Testis (tissue), 3 donors: Measurements from ENCODE around the gene ADCY9. TPM values are rescaled to one million over a fixed set of nuclear protein-coding genes. Genes with fewer than 3 reads are reported as not detected.
A peak's percentile ranks its signal among the peaks of the same experiment; 100 is the strongest.

Experiments
- DNase-seq: peaks from one replicate; pipeline ENCODE4 v3.0.0-alpha.2; 2019
- H3K27ac ChIP-seq, 2 donors: fragments of 200-600 bp; sonication (generic); one replicate each; pipeline ENCODE4 v1.5.1; 2019
- H3K27me3 ChIP-seq: fragments of 200-600 bp; sonication (generic); one replicate; pipeline ENCODE4 v1.5.1; 2019
- H3K36me3 ChIP-seq: fragments of 200-600 bp; sonication (generic); one replicate; pipeline ENCODE4 v1.5.1; 2017; ENCODE audit warnings: low read depth; ENCODE audit errors: missing control alignments
- H3K4me1 ChIP-seq: fragments of 200-600 bp; sonication (generic); one replicate; pipeline ENCODE4 v1.5.1; 2019
- H3K4me3 ChIP-seq, 2 donors: fragments of 200-600 bp; sonication (generic); one replicate each; pipeline ENCODE4 v1.5.1; 2017 to 2019
- H3K9me3 ChIP-seq: fragments of 200-600 bp; sonication (generic); one replicate; pipeline ENCODE4 v1.5.1; 2017
- CTCF ChIP-seq, 3 experiments: fragments of 450-650 bp in 2 of 3; fragments of 200-600 bp in 1 of 3; sonication (generic) in 1 of 3; IDR thresholded peaks; one replicate each; pipeline ENCODE4 v1.5.1; 2016 to 2019; ENCODE audit warnings: antibody characterized with exemption in 3 of 3, mild to moderate bottlenecking in 2 of 3, moderate library complexity in 1 of 3
- POLR2A ChIP-seq: fragments of 450-650 bp; IDR thresholded peaks from one replicate; pipeline ENCODE4 v1.6.1; 2017; ENCODE audit warnings: antibody characterized with exemption, mild to moderate bottlenecking, moderate library complexity
- WGBS, 2 donors: methylation state at CpG; one replicate each; pipeline ENCODE4 v1.1.5; 2018; 5-methylcytosine and 5-hydroxymethylcytosine counted together
- intact Hi-C: fragments of 100-400 bp; cut with DNase I; formaldehyde crosslinking; loops from one replicate; pipeline ENCODE4 v1.15.1; 2023; ENCODE audit warnings: low total_unique reads
- polyA plus RNA-seq: library from polyadenylated mRNA; stranded (reverse); fragments of 350-450 nt; fragmentation: Illumina TruSeq; extraction: RNeasy Lipid Tissue Mini Kit (QIAGEN cat#74804); gene quantifications from one replicate; pipeline ENCODE4 v1.2.3, GENCODE V29; 2014; ENCODE audit warnings: low read depth, low replicate concordance; ENCODE audit not compliant: insufficient read depth
- total RNA-seq, 2 donors: library from RNA; depleted of rRNA; stranded (reverse); fragments of >200 nt; gene quantifications; one replicate each; pipeline ENCODE4 v1.2.3, GENCODE V29; 2016

Gene ADCY9
- total and polyA plus RNA-seq, 3 donors from 2014 or later, result 19.0 to 77.2 (median 52.8) TPM

DNA sequence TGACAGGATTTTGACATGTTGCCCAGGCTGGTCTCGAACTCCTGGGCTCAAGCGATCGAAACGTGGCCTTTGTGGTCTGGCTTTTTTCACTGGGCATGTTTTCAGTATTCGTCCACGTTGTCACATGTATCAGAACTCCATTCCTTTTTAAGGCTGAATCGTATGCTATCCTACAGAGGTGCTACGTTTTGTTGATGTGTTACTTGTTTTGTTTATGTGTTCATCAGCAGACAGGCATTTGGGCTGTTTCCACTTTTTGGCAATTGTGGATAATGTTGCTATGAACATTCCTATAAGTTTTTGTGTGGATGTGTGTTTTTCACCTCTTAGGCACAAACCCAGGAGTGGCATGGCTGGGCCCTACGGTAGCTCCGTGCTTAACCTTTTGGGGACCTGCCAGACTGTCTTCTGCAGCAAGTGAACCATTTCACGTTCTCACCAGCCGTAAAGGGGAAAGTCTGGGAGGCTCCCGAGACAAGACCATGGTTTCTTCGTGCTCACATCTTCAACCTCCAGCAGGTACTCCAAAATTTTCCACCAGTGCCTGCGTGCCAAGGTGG lies 26.9 kb downstream of the ADCY9 start:
- H3K9me3 ChIP-seq, result no peaks in the 10 kb centered on the region
- H3K27me3 ChIP-seq, result no peaks in the 10 kb centered on the region
- no peak for DNase-seq
- no peak for TF ChIP-seq CTCF (IDR thresholded peaks at IDR 0.05)
- TF ChIP-seq POLR2A, result no peak
- peak overlapping the region in 1 of 2 donors; percentile 31 for H3K27ac ChIP-seq
- H3K4me3 ChIP-seq, result no peak overlapping the region
- intact Hi-C loops, result no loop called here
- no peaks in the 10 kb centered on the region for H3K36me3 ChIP-seq
- WGBS, 2 donors, result 85 to 90% methylated on average over 15 of the region's 15 CpGs
- peaks cover 32% of the 10 kb centered on the region for H3K4me1 ChIP-seq

DNA sequence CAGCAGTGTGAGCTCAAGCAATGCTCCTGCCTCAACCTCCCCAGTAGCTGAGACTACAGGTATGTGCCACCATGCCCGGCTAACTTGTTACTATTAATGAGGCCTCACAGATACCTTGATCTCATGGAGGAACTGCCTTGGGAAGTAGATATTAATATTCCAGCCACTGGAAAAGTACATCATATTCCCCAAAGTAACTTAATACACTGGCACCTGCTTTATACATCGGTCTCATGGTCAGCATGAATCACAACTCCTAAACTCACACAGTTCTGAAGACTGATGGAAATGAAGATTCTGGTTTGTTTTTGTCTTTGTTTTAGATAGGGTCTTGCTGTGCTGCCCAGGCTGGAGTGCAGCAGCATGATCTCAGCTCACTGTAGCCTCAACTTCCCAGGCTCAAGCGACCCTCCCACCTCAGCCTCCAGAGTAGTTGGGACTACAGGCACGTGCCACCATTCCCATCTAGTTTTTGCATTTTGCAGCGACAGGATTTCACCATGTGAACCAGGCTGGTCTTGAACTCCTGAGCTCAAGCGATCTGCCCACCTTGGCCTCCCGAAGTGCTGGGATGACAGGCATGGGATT lies 28.2 kb downstream of the ADCY9 start:
- peak; percentile 9 for DNase-seq
- Histone ChIP-seq H3K4me3 (no peak overlapping the region), H3K36me3 (no peaks in the 10 kb centered on the region), H3K27me3 (no peaks in the 10 kb centered on the region), H3K9me3 (no peaks in the 10 kb centered on the region), H3K27ac (peak overlapping the region in 1 of 2 donors; percentile 47), H3K4me1 (peaks cover 32% of the 10 kb centered on the region)
- 81 to 83% methylated on average over 7 of the region's 7 CpGs for WGBS, 2 donors
- TF ChIP-seq POLR2A, result no peak
- intact Hi-C loops, result no loop called here

GRCh38 chr16:4087099-4087885 lies 28.9 kb downstream of the ADCY9 start:
- TF ChIP-seq CTCF (IDR thresholded peaks at IDR 0.05), result no peak
- TF ChIP-seq POLR2A, result no peak
- peak; percentile 58 for DNase-seq
- H3K27ac ChIP-seq, result peak overlapping the region; percentile 16 to 47
- intact Hi-C loops, result no loop called here
- H3K9me3 ChIP-seq, result no peaks in the 10 kb centered on the region
- no peaks in the 10 kb centered on the region for H3K36me3 ChIP-seq
- 66 to 69% methylated on average over 12 of the region's 12 CpGs for WGBS, 2 donors
- H3K4me3 ChIP-seq, result no peak overlapping the region
- peaks cover 24% of the 10 kb centered on the region for H3K4me1 ChIP-seq
- H3K27me3 ChIP-seq, result no peaks in the 10 kb centered on the region

DNA sequence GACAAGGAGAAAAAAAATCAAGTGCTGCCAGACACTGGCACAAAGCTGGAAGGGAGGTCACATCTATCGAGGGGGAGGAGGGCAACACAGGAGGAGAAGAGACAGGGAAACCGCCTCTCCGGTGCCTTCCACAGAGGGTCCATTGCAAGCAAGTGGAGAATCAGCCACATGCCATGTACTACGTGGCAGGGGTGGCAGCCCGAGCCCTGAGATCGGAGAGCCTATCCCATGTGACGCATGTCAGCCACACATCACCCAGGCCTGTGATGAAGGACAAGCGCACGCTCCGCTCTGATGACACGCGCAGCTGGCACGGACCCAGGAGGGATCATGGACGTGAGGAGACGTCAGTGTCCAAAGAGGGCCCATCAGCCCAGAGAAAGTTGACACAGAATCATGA lies 30.1 kb downstream of the ADCY9 start:
- H3K36me3 ChIP-seq, result no peaks in the 10 kb centered on the region
- no peak for DNase-seq
- no peak overlapping the region for H3K4me3 ChIP-seq
- no peak for TF ChIP-seq POLR2A
- TF ChIP-seq CTCF (IDR thresholded peaks at IDR 0.05), result no peak
- H3K9me3 ChIP-seq, result no peaks in the 10 kb centered on the region
- H3K27ac ChIP-seq, result no peak overlapping the region
- intact Hi-C loops, result no loop called here
- 89 to 90% methylated on average over 13 to 15 of the region's 15 CpGs for WGBS, 2 donors
- H3K27me3 ChIP-seq, result no peaks in the 10 kb centered on the region
- H3K4me1 ChIP-seq, result peaks cover 30% of the 10 kb centered on the region

- intact Hi-C loops, result no loop called here
Measured at GRCh38 chr16:4085405-4085970, 30.8 kb downstream of the ADCY9 start.

More at GRCh38 chr16:4085405-4085970, 30.8 kb downstream of the ADCY9 start:
- H3K27me3 ChIP-seq, result no peaks in the 10 kb centered on the region
- H3K27ac ChIP-seq, result no peak overlapping the region
- DNase-seq, result no peak
- WGBS, 2 donors, result 87 to 89% methylated on average over 12 of the region's 12 CpGs
- no peak overlapping the region for H3K4me3 ChIP-seq
- H3K9me3 ChIP-seq, result no peaks in the 10 kb centered on the region
- H3K4me1 ChIP-seq, result peaks cover 26% of the 10 kb centered on the region
- no peak for TF ChIP-seq POLR2A
- no peak for TF ChIP-seq CTCF (IDR thresholded peaks at IDR 0.05)
- H3K36me3 ChIP-seq, result no peaks in the 10 kb centered on the region
